Measurements from ENCODE around the gene OXER1. TPM values are rescaled to one million over a fixed set of nuclear protein-coding genes. Genes with fewer than 3 reads are reported as not detected.

OXER1 gene
- total RNA-seq, 1 experiment from 2014 or later: 0.90 TPM

DNA sequence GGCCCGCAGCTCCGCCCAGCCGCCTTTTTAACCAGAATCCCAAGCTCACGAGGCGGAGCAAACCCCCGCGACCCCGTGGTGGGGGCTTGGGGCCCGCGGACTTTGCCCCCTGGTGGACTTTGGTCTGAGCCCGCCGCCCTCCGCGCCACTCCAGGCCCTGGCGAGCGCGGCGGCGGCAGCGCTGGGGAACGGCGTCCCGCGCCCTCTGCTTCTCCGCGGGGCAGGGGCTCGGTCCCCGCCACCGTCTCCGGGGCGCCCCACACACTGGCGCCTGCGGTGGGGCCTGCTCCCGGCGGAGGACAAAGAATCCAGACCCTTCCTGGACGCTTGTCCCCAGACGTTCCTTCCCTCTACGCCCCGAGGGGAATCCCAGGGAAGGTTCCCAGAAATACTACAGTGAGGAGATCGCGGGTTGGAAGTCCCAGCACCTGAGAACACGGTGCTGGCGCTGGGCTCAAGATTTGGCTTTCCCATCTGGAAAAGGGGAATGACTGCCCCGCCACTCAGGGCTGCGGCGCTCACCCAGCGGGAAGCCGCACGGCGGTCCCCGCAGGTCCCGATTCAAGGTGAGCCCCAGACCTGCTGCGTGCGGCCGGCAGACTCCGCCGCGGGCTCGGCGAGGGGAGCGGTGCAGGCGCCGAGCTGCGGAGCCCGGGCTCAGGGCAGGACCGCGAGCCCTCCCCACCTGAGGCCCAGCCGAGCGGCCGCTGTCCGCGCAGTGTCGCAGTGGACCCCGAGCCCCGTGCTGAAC is 28.8 kb upstream of the OXER1 start, which contains the start of gene HAAO:
TSS of gene HAAO (minus strand) at position 1 of the 751 bp plus-strand sequence. CDS start 47 bp downstream, outside the sequence.
- BruUV-seq (replicated peaks): no TSS peak
- TF ChIP-seq, protein P1, sequence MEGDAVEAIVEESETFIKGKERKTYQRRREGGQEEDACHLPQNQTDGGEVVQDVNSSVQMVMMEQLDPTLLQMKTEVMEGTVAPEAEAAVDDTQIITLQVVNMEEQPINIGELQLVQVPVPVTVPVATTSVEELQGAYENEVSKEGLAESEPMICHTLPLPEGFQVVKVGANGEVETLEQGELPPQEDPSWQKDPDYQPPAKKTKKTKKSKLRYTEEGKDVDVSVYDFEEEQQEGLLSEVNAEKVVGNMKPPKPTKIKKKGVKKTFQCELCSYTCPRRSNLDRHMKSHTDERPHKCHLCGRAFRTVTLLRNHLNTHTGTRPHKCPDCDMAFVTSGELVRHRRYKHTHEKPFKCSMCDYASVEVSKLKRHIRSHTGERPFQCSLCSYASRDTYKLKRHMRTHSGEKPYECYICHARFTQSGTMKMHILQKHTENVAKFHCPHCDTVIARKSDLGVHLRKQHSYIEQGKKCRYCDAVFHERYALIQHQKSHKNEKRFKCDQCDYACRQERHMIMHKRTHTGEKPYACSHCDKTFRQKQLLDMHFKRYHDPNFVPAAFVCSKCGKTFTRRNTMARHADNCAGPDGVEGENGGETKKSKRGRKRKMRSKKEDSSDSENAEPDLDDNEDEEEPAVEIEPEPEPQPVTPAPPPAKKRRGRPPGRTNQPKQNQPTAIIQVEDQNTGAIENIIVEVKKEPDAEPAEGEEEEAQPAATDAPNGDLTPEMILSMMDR (conservative IDR thresholded peaks at IDR 0.05; ENCODE audit: low read depth, low read length): no peak
- TF ChIP-seq EZH2 (IDR thresholded peaks at IDR 0.05; ENCODE audit: borderline replicate concordance, low read depth, low read length, poor library complexity, severe bottlenecking): no peak

DNA sequence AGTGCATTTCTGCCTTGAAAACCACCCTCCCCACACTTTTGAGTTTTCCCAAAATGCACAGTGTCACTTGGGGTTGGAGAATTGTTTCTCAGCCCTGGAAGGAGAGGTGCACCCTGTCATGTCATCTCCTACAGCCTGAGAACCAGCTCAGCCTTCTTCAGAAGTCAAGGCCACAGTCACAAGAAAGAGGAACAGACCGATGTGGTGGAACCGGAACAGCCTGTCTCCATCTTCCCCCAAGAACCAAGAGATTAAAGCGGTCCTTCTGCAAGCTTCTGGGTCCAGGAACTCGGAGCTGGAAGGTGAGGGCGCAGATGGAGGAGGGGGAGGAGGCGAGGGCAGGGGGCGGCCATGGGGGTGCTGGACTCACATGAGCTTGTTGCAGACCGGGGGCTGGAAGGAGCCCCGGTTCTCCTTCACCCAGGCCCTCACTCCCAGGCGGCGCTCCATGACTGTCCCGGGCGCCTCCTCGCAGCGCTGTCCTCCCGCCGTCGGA is 28.2 kb upstream of the OXER1 start:
- POLR2A ChIA-PET (ENCODE audit: low non-redundant PET): no interaction called here
- H3K4me1 ChIP-seq (ENCODE audit: insufficient read depth, low read length, poor library complexity, severe bottlenecking): peaks cover 22% of the 10 kb centered on the region
- H3K27me3 ChIP-seq (replicated peaks; ENCODE audit: insufficient read depth, low read depth, low read length, poor library complexity): no peaks in the 10 kb centered on the region
- peak overlapping the region; percentile 68 for H3K27ac ChIP-seq (ENCODE audit: low read depth, low read length, poor library complexity, severe bottlenecking)
- no peaks in the 10 kb centered on the region for H3K9me3 ChIP-seq (ENCODE audit: low read depth, low read length, poor library complexity, severe bottlenecking)
- H3K36me3 ChIP-seq (ENCODE audit: insufficient read depth, low read length, poor library complexity, severe bottlenecking): no peaks in the 10 kb centered on the region
- H3K4me3 ChIP-seq (ENCODE audit: low read depth, low read length, poor library complexity, severe bottlenecking): peak overlapping the region; percentile 52
- BruUV-seq (replicated peaks): no TSS peak
- intact Hi-C loops (cut with micrococcal nuclease; ENCODE audit: unreplicated experiment): loop anchor here (10.0 kb wide), 1 partner anchor 297 kb away; the partner anchor contains the start of gene KCNG3
- peak; percentile 33 for DNase-seq (ENCODE audit: low spot score)
- TF ChIP-seq, protein P1 (conservative IDR thresholded peaks at IDR 0.05; ENCODE audit: low read depth, low read length): no peak
- no peak for TF ChIP-seq EZH2 (IDR thresholded peaks at IDR 0.05; ENCODE audit: borderline replicate concordance, low read depth, low read length, poor library complexity, severe bottlenecking)
- CTCF ChIA-PET: no interaction called here

More for the DNA sequence above, 28.8 kb upstream of the OXER1 start, which contains the start of gene HAAO:
- Histone ChIP-seq H3K4me3 (ENCODE audit: low read depth, low read length, poor library complexity, severe bottlenecking) (peak within 1 kb of the TSS; percentile 52), H3K36me3 (ENCODE audit: insufficient read depth, low read length, poor library complexity, severe bottlenecking) (no peaks in the 10 kb centered on the region), H3K4me1 (ENCODE audit: insufficient read depth, low read length, poor library complexity, severe bottlenecking) (peaks cover 22% of the 10 kb centered on the region), H3K27ac (ENCODE audit: low read depth, low read length, poor library complexity, severe bottlenecking) (peak within 1 kb of the TSS; percentile 68), H3K27me3 (replicated peaks; ENCODE audit: insufficient read depth, low read depth, low read length, poor library complexity) (no peaks in the 10 kb centered on the region), H3K9me3 (ENCODE audit: low read depth, low read length, poor library complexity, severe bottlenecking) (no peaks in the 10 kb centered on the region)
- intact Hi-C loops (cut with micrococcal nuclease; ENCODE audit: unreplicated experiment): loop anchor here (10.0 kb wide), 1 partner anchor 298 kb away; the partner anchor contains the start of gene KCNG3
- peak; percentile 14 for DNase-seq (ENCODE audit: low spot score)
- POLR2A ChIA-PET (ENCODE audit: low non-redundant PET): no interaction called here
- CTCF ChIA-PET: no interaction called here

DNA sequence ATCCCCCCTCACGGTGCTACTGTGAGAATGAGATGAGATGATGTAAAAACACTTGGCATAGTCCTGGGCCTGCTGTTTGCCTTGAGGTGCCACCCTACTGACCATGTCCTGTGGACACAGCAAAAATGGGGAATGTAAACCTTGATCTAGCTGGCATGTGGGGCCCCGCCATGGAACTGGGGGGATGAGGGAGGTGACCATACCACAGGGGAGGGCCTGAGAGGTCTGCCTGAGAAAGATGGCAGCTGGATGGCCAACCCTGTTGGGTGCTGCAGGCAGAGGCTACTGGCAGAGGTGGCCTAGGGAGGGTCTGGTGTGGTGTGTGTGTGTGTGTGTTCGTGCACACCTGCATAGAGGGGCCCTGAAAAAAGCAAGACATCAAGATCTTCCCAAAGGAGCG is 27.7 kb upstream of the OXER1 start:
- intact Hi-C loops (cut with micrococcal nuclease; ENCODE audit: unreplicated experiment): loop anchor here (10.0 kb wide), 1 partner anchor 297 kb away; the partner anchor contains the start of gene KCNG3

More for the DNA sequence above, 27.7 kb upstream of the OXER1 start:
- H3K36me3 ChIP-seq (ENCODE audit: insufficient read depth, low read length, poor library complexity, severe bottlenecking): no peaks in the 10 kb centered on the region
- peak overlapping the region; percentile 52 for H3K4me3 ChIP-seq (ENCODE audit: low read depth, low read length, poor library complexity, severe bottlenecking)
- H3K27me3 ChIP-seq (replicated peaks; ENCODE audit: insufficient read depth, low read depth, low read length, poor library complexity): no peaks in the 10 kb centered on the region
- TF ChIP-seq EZH2 (IDR thresholded peaks at IDR 0.05; ENCODE audit: borderline replicate concordance, low read depth, low read length, poor library complexity, severe bottlenecking): no peak
- TF ChIP-seq, protein P1 (conservative IDR thresholded peaks at IDR 0.05; ENCODE audit: low read depth, low read length): no peak
- H3K27ac ChIP-seq (ENCODE audit: low read depth, low read length, poor library complexity, severe bottlenecking): no peak overlapping the region
- DNase-seq (ENCODE audit: low spot score): no peak
- H3K9me3 ChIP-seq (ENCODE audit: low read depth, low read length, poor library complexity, severe bottlenecking): no peaks in the 10 kb centered on the region
- ChIA-PET POLR2A (ENCODE audit: low non-redundant PET) (no interaction called here), CTCF (no interaction called here)
- BruUV-seq (replicated peaks): no TSS peak
- peaks cover 22% of the 10 kb centered on the region for H3K4me1 ChIP-seq (ENCODE audit: insufficient read depth, low read length, poor library complexity, severe bottlenecking)

All from A673 (cell line).